ENCODE data around the gene VGLL4. TPM values are rescaled to one million over a fixed set of nuclear protein-coding genes. Genes with fewer than 3 reads are reported as not detected.

The VGLL4 gene
- total and polyA plus RNA-seq, 5 donors: 40.9 to 66.9 (median 53.2) TPM

DNA sequence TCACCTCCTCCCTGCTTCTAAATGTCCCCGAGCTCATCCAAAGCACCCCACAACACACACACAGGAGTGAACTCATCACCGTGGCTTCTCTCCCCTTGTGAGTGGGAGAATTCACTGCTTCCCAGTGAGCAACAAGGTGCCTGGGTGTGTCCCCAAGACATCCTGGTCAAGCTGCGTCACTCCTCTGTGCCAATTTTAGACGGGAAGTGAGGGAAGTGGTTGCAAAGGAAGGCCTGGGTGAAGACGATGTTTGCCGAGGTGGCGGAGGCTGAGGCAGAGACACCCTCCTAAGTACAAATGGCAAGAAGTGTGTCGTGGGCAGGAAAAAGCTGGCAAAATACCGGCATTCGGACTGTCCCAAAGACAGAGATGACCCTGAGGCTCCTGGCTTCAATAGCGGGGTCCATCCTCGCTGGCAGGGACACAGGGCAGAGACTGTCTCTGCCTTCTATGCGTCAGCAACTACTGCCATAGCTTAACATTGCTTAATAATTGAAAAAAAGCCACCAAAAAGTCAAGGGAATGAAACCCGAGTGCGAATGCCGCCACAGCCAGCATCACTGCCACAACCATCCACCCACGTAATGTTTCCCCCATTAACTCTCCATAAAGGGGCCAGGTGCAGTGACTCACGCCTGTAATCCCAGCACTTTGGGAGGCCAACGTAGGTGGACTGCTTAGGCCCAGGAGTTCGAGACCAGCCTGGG, 72.8 kb downstream of the VGLL4 start:
- peaks cover 29% of the 10 kb centered on the region for H3K4me1 ChIP-seq (ENCODE audit: control insufficient read depth, insufficient read depth, low read length)
- 70% methylated on average over 20 of the region's 20 CpGs for WGBS
- peak in 2 of 3 donors; percentile 46 to 61 for DNase-seq

DNA sequence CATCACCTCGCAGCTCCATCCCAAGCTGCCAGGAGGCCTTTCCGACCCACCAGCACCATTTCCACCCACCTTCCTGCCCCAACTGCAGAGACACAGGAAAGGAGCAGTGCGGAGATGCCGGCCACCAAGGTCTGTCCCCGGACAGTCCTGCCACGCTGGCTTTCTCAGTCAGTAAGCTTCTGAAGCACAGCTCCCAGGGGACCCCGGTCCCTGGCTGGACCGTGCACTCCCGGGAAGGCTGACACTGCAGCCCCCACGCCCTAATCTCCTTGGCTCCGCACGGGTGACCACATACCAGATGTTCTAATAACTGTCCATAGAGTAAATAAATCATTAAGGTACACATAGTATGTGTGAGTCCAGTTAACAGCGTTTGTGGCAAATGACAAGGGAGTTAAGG, 73.5 kb downstream of the VGLL4 start:
- H3K4me1 ChIP-seq (ENCODE audit: control insufficient read depth, insufficient read depth, low read length): peaks cover 32% of the 10 kb centered on the region
- no peaks in the 10 kb centered on the region for H3K27me3 ChIP-seq (ENCODE audit: control insufficient read depth, insufficient read depth)
- no peak overlapping the region for H3K27ac ChIP-seq (ENCODE audit: low read length)
- peak in 1 of 3 donors; percentile 69 for DNase-seq
- peak in 1 of 2 donors; percentile 2 for ATAC-seq
- intact Hi-C loops (cut with DNase I): loop anchor here in 1 of 4 donors (10.0 kb wide), 1 partner anchor 75 kb away; the partner anchor contains the start of gene VGLL4
- H3K9me3 ChIP-seq (ENCODE audit: control insufficient read depth, low read length): no peaks in the 10 kb centered on the region
- no peak overlapping the region for H3K4me3 ChIP-seq (ENCODE audit: low read length)
- WGBS: 50% methylated on average over 13 of the region's 13 CpGs

More for the DNA sequence above, 72.8 kb downstream of the VGLL4 start:
- Histone ChIP-seq H3K9me3 (ENCODE audit: control insufficient read depth, low read length) (no peaks in the 10 kb centered on the region), H3K4me3 (ENCODE audit: low read length) (no peak overlapping the region), H3K27me3 (ENCODE audit: control insufficient read depth, insufficient read depth) (no peaks in the 10 kb centered on the region), H3K27ac (ENCODE audit: low read length) (peak overlapping the region; percentile 50)
- intact Hi-C loops (cut with DNase I): loop anchor here in 1 of 4 donors (10.0 kb wide), 1 partner anchor 74 kb away; the partner anchor contains the start of gene VGLL4
- ATAC-seq: peak in 1 of 2 donors; percentile 56

DNA sequence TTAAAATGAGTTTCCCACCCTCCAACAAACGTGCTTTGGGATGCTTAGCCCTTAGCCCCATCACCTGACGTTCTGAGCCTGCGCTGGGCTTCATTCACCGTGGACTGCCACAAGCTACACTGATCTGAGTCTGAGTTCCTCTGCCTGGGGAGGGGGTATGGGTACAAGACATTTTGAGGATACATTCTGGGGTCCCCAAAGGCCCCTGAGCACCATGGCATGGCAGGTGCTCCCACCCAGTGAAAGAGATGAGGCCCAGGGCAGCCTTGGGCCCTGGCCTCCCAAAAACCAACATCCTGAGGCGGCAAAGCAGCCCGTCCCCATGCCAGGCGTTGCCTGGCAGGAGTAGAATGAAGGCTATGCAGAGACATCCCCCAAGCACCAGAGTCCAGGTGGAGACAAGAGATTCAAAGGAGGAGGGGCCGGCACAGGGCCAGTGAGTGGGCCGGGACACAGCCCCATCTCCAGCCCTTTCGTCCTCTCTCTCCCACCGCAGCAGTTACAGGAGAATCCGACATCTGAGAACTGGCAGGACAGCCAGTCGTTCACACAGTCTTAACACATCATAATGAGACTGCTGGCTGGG, 74.5 kb downstream of the VGLL4 start:
- Histone ChIP-seq H3K9me3 (ENCODE audit: control insufficient read depth, low read length) (no peaks in the 10 kb centered on the region), H3K27me3 (ENCODE audit: control insufficient read depth, insufficient read depth) (no peaks in the 10 kb centered on the region), H3K4me1 (ENCODE audit: control insufficient read depth, insufficient read depth, low read length) (peaks cover 34% of the 10 kb centered on the region), H3K27ac (ENCODE audit: low read length) (peak overlapping the region; percentile 70), H3K4me3 (ENCODE audit: low read length) (no peak overlapping the region)
- no peak for ATAC-seq
- WGBS: 81% methylated on average over 13 of the region's 13 CpGs
- no peak for DNase-seq
- intact Hi-C loops (cut with DNase I): no loop called here

DNA sequence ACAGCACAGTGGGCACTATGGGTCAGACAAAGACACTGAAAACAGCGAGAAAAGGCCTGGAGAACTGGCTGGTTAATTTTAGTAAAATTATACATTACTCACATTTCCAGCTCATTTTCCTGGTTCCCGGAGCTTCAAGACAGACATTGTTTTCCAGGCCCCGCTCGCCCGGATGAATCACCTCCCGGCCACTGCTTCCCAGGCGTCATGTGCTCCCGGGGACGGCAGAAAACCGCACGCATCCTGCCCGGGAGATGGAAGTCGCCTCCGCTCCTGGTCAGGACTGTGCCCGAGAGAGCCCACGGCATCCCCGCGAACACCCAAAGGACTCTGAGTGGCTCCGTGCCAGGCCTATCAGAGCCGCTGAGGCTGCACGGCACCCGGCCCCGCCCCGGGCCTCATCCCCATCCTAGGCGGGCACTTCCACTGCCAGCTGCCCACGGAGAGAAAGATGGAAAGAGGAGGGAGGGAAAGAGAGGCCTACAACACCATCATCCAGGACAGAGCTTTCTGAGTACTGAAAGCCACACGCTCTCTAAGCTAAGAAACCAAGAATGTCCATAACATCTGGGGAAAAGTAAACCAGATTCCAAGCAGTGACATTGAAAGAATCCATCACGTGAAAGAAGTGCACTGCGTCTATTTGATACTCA, 75.1 kb downstream of the VGLL4 start:
- 31% methylated on average over 29 of the region's 29 CpGs for WGBS
- peak; percentile 85 to 87 (median 85) for DNase-seq

DNA sequence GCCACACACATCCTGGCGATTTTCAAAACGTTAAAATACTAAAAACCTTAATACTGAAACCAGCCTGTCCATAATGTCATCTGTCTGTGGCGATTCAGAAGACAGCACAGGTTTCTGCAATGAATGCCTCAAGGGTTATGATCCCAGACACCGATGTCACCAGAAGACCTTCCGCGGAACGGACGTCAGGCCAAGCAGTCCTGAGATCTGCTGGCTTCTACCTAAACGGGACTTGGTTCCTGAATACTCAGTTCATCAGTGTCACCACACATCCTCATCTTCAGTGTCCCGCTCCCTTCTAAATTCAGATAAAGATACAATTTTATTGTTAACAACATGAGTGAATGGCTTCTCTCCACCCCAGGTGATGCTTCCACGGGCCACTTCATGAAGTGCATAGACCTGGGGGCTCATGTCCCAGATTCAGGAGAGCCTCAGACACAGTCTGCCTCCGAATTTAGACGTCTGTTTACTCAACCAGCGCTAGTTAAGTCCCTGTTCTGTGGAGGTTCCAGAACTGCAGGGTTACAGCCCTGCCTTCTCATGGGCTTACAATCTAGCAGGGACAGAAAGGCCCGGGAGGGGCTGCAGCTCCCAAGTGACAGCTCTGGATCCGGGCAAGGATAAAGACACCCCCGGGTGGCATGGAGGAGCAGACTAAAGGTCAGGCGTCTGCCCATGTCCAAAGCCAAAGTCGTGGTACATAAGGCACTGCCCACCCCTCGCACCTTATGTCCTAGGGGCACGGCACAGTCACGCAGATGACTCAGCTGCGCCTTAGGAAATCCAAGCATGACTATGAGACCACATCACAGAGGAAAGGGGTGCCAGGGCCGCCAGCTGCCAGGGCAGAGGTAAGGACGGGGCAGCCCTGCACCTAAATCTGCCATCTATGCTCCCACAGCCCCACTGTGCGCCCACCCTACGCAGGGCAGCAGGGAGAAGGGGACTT, 75.9 kb downstream of the VGLL4 start:
- ATAC-seq (peak; percentile 1 to 25), DNase-seq (peak in 2 of 3 donors; percentile 53 to 58)
- intact Hi-C loops (cut with DNase I): no loop called here
- H3K9me3 ChIP-seq (ENCODE audit: control insufficient read depth, low read length): no peaks in the 10 kb centered on the region
- peaks cover 34% of the 10 kb centered on the region for H3K4me1 ChIP-seq (ENCODE audit: control insufficient read depth, insufficient read depth, low read length)
- H3K27me3 ChIP-seq (ENCODE audit: control insufficient read depth, insufficient read depth): no peaks in the 10 kb centered on the region
- H3K27ac ChIP-seq (ENCODE audit: low read length): peak overlapping the region; percentile 70
- no peak overlapping the region for H3K4me3 ChIP-seq (ENCODE audit: low read length)
- 79% methylated on average over 27 of the region's 27 CpGs for WGBS

More for the DNA sequence above, 75.1 kb downstream of the VGLL4 start:
- H3K4me3 ChIP-seq (ENCODE audit: low read length): no peak overlapping the region
- intact Hi-C loops (cut with DNase I): no loop called here
- peak overlapping the region; percentile 70 for H3K27ac ChIP-seq (ENCODE audit: low read length)
- no peaks in the 10 kb centered on the region for H3K9me3 ChIP-seq (ENCODE audit: control insufficient read depth, low read length)
- peak; percentile 61 to 78 for ATAC-seq
- H3K27me3 ChIP-seq (ENCODE audit: control insufficient read depth, insufficient read depth): no peaks in the 10 kb centered on the region
- H3K4me1 ChIP-seq (ENCODE audit: control insufficient read depth, insufficient read depth, low read length): peaks cover 34% of the 10 kb centered on the region

DNA sequence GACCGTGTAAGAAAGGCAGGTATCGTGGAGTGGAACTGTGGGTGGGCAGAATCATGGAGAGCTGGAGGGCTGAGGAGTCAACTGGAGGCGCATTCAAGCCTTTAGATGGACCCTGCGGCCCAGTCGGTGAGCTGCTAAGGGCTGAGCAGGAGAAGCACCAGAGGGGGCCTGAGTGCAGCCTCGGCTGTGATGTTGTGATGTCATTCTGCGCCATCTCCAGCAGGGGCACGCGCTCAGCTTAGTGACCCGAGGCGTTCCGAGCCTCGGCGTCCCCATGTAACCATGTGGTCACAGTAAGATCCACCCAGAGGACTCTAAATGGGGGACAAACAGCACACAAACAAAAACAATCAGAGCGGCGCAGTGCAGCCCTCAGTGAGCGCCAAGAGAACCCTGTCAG, 76.8 kb downstream of the VGLL4 start:
- no peaks in the 10 kb centered on the region for H3K9me3 ChIP-seq (ENCODE audit: control insufficient read depth, low read length)
- intact Hi-C loops (cut with DNase I): no loop called here
- DNase-seq: peak in 1 of 3 donors; percentile 55
- WGBS: 89% methylated on average over 17 of the region's 17 CpGs
- H3K27me3 ChIP-seq (ENCODE audit: control insufficient read depth, insufficient read depth): no peaks in the 10 kb centered on the region
- H3K4me3 ChIP-seq (ENCODE audit: low read length): no peak overlapping the region
- peaks cover 40% of the 10 kb centered on the region for H3K4me1 ChIP-seq (ENCODE audit: control insufficient read depth, insufficient read depth, low read length)
- ATAC-seq: no peak
- H3K27ac ChIP-seq (ENCODE audit: low read length): no peak overlapping the region

DNA sequence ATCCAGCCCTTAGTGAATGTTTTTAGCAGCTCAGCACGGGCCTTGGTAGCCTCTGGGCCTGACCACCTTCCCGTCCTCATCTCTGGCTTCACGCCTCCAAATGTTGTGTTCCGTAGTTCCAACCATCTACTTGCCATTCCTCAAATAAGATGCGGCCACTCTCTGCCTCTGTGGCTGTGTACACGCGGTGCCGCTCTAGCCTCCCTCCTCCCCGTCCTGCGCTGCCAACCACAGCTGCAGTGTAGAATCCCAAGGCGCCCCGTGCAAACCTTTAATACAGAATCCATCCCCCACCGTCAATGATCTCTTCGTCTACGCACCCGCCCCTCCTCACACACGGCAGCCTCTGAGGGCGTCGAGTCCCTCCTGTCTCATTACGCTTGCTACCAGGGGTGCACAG, 77.2 kb downstream of the VGLL4 start:
- intact Hi-C loops (cut with DNase I): no loop called here
- Histone ChIP-seq H3K4me3 (ENCODE audit: low read length) (no peak overlapping the region), H3K4me1 (ENCODE audit: control insufficient read depth, insufficient read depth, low read length) (peaks cover 40% of the 10 kb centered on the region), H3K27me3 (ENCODE audit: control insufficient read depth, insufficient read depth) (no peaks in the 10 kb centered on the region), H3K27ac (ENCODE audit: low read length) (no peak overlapping the region), H3K9me3 (ENCODE audit: control insufficient read depth, low read length) (no peaks in the 10 kb centered on the region)
- 95% methylated on average over 20 of the region's 20 CpGs for WGBS
- peak in 1 of 3 donors; percentile 33 for DNase-seq
- ATAC-seq: no peak

DNA sequence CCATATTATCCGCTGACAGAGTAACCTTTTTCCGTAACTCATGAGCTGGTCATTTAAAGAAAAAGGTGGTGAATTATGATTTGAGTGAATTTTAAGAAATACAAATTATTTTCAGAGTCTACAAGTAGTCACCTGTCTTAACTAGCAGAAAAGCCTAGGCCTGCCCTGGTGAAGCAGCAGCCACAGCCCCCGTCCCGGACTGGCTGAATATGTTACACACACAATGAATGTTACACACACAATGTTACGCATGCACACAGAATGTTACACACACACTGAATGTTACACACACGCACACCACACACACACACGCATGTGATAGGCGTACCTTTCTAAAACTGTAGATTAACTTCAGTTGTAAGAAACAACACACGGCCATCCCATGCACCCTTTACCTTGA, 77.8 kb downstream of the VGLL4 start:
- Histone ChIP-seq H3K9me3 (ENCODE audit: control insufficient read depth, low read length) (no peaks in the 10 kb centered on the region), H3K4me1 (ENCODE audit: control insufficient read depth, insufficient read depth, low read length) (peaks cover 40% of the 10 kb centered on the region), H3K4me3 (ENCODE audit: low read length) (no peak overlapping the region), H3K27ac (ENCODE audit: low read length) (no peak overlapping the region), H3K27me3 (ENCODE audit: control insufficient read depth, insufficient read depth) (no peaks in the 10 kb centered on the region)
- 95% methylated on average over 9 of the region's 9 CpGs for WGBS
- ATAC-seq: no peak
- DNase-seq: no peak
- intact Hi-C loops (cut with DNase I): no loop called here

DNA sequence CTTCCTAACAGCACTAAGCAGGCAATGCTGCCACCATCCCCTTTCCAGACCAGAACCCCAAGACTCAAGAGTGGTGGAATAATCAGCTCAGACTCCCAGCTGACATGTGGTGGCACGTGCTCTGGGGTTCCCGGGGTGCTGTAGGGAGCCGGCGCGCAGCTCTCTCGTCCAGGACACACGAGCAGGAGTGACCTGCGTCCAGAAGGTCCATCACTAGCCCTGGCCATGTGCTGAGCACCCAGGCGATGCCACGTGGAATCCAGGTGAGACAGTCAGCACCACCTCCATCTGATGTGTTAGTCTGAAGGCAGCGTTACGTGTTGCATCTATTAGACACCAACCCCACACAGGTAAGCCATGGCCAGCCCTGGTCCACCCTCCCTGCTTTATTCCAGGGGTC, 78.2 kb downstream of the VGLL4 start:
- intact Hi-C loops (cut with DNase I): no loop called here
- 81% methylated on average over 12 of the region's 12 CpGs for WGBS
- Histone ChIP-seq H3K27ac (ENCODE audit: low read length) (no peak overlapping the region), H3K9me3 (ENCODE audit: control insufficient read depth, low read length) (no peaks in the 10 kb centered on the region), H3K27me3 (ENCODE audit: control insufficient read depth, insufficient read depth) (no peaks in the 10 kb centered on the region), H3K4me1 (ENCODE audit: control insufficient read depth, insufficient read depth, low read length) (peaks cover 41% of the 10 kb centered on the region), H3K4me3 (ENCODE audit: low read length) (no peak overlapping the region)
- ATAC-seq (no peak), DNase-seq (no peak)

DNA sequence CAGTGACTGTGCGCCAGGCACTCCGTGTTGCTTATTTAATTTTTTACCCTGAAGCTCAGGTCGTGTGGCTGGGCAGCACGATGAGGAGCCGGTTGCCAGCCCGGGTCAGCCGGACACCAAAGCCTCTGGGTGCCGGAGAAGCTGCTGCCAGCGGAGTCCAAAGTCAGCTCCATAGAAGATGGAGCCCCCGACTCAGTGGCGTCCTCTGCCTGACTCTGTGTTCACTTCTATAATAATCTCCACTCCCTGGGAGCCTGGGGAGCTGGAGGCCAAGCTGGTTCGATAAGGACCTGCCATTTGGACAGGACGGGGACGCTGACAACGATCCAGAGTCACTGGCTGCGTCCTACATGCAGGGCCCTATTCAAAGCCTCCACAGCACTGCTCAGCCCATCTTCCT, 78.6 kb downstream of the VGLL4 start:
- 53% methylated on average over 16 of the region's 16 CpGs for WGBS
- peak; percentile 75 to 92 (median 88) for DNase-seq
- Histone ChIP-seq H3K4me1 (ENCODE audit: control insufficient read depth, insufficient read depth, low read length) (peaks cover 40% of the 10 kb centered on the region), H3K27ac (ENCODE audit: low read length) (no peak overlapping the region), H3K4me3 (ENCODE audit: low read length) (no peak overlapping the region), H3K27me3 (ENCODE audit: control insufficient read depth, insufficient read depth) (no peaks in the 10 kb centered on the region), H3K9me3 (ENCODE audit: control insufficient read depth, low read length) (no peaks in the 10 kb centered on the region)
- ATAC-seq: peak; percentile 25 to 75
- intact Hi-C loops (cut with DNase I): no loop called here
